Fibroblast of gingiva (primary cell): ENCODE results near the gene NDUFA9.
A peak's percentile ranks its signal among the peaks of the same experiment; 100 is the strongest.

Source experiments
- DNase-seq: peaks from one replicate; pipeline ENCODE4 v3.0.0-alpha.2; 2011; ENCODE audit warnings: low read depth

Gene NDUFA9

GRCh38 chr12:4648501-4649357 lies at the start of gene NDUFA9, which contains the start of gene AKAP3:
TSS of gene NDUFA9 (plus strand) at chr12:4649114. CDS start at chr12:4649127, 13 bp downstream.
TSS of gene AKAP3 (minus strand) at chr12:4649051. CDS start at chr12:4638196, 10,855 bp downstream.
- peak; percentile 78 for DNase-seq

GRCh38 chr12:4603421-4603820 lies 45.5 kb upstream of the NDUFA9 start:
- no peak for DNase-seq

GRCh38 chr12:4603946-4604345 lies 45.0 kb upstream of the NDUFA9 start:
- DNase-seq = no peak

- peak; percentile 86 for DNase-seq
These were observed 44.2 kb upstream of the NDUFA9 start for GRCh38 chr12:4604684-4605193.

- DNase-seq = no peak
These were observed 41.9 kb upstream of the NDUFA9 start for GRCh38 chr12:4607056-4607455.

GRCh38 chr12:4609071-4609470 lies 39.8 kb upstream of the NDUFA9 start:
- DNase-seq = no peak

GRCh38 chr12:4610481-4610880 lies 38.4 kb upstream of the NDUFA9 start:
- no peak for DNase-seq

- DNase-seq = no peak
These were observed 33.2 kb upstream of the NDUFA9 start for GRCh38 chr12:4615667-4616066.

- DNase-seq = no peak
These were observed 27.4 kb upstream of the NDUFA9 start for GRCh38 chr12:4621511-4621910.

GRCh38 chr12:4626543-4626942 lies 22.4 kb upstream of the NDUFA9 start:
- no peak for DNase-seq

- no peak for DNase-seq
These were observed 20.5 kb upstream of the NDUFA9 start for GRCh38 chr12:4628406-4628805.

GRCh38 chr12:4630262-4630661 lies 18.7 kb upstream of the NDUFA9 start:
- DNase-seq = no peak

- DNase-seq = no peak
These were observed 5.2 kb upstream of the NDUFA9 start for GRCh38 chr12:4643747-4644146.

GRCh38 chr12:4645023-4645422 lies 3.9 kb upstream of the NDUFA9 start:
- DNase-seq = no peak

- no peak for DNase-seq
These were observed 812 bp upstream of the NDUFA9 start for GRCh38 chr12:4648104-4648500.

GRCh38 chr12:4649358-4649661 lies 396 bp downstream of the NDUFA9 start:
- DNase-seq = no peak

- DNase-seq = no peak
These were observed 4.3 kb downstream of the NDUFA9 start for GRCh38 chr12:4653257-4653656.

- DNase-seq = no peak
These were observed 4.8 kb downstream of the NDUFA9 start for GRCh38 chr12:4653691-4654090.

GRCh38 chr12:4663971-4664505 lies 15.1 kb downstream of the NDUFA9 start:
- DNase-seq = peak; percentile 60

GRCh38 chr12:4665236-4665635 lies 16.3 kb downstream of the NDUFA9 start:
- no peak for DNase-seq

- DNase-seq = no peak
These were observed 30.8 kb downstream of the NDUFA9 start for GRCh38 chr12:4679711-4680110.

GRCh38 chr12:4681732-4682131 lies 32.8 kb downstream of the NDUFA9 start:
- no peak for DNase-seq

- no peak for DNase-seq
These were observed 36.4 kb downstream of the NDUFA9 start for GRCh38 chr12:4685317-4685716.

GRCh38 chr12:4690760-4691159 lies 41.8 kb downstream of the NDUFA9 start:
- DNase-seq = no peak
